PC-9 (cell line): ENCODE data around the gene CPPED1. TPM values are rescaled to one million over a fixed set of nuclear protein-coding genes. Genes with fewer than 3 reads are reported as not detected.

Source experiments
- BruUV-seq: library from RNA; stranded (reverse); fragments of 400-500 nt; replicated peaks from 2 replicates; lab custom pipeline; 2021; lab: Mats Ljungman, UMichigan
- CTCF ChIA-PET: fragments of 300-600 bp; sonication (Branson Sonifier 250); formaldehyde crosslinking; loops from one replicate; lab custom pipeline; 2022; ENCODE audit warnings: antibody characterized with exemption; lab: Charles Lee
- POLR2A ChIA-PET: fragments of 300-600 bp; sonication (Branson Sonifier 250); formaldehyde crosslinking; loops from one replicate; lab custom pipeline; 2022; ENCODE audit warnings: antibody characterized with exemption; ENCODE audit not compliant: unreplicated experiment; lab: Charles Lee
- DNase-seq, 2 experiments: peaks; one replicate each; pipeline versions ENCODE4 v3.0.0 to v3.0.0-alpha.2; 2015 to 2022; ENCODE audit warnings: mixed read lengths in 1 of 2
- H2AFZ ChIP-seq: fragments of 200-600 bp; sonication (generic); 2 replicates; pipeline ENCODE4 v1.8.1; 2017; ENCODE audit warnings: antibody characterized with exemption
- H3F3A ChIP-seq: fragments of 200-600 bp; sonication (generic); 2 replicates; pipeline ENCODE4 v1.8.1; 2017; ENCODE audit warnings: antibody characterized with exemption, mild to moderate bottlenecking, low read depth; ENCODE audit not compliant: insufficient read depth
- H3K27ac ChIP-seq: fragments of 200-600 bp; sonication (generic); 2 replicates; pipeline ENCODE4 v1.6.1; 2016; ENCODE audit warnings: mixed run types
- H3K27me3 ChIP-seq: fragments of 200-600 bp; sonication (generic); 2 replicates; pipeline ENCODE4 v1.6.1; 2016; ENCODE audit warnings: low read depth, mixed run types; ENCODE audit not compliant: insufficient read depth
- H3K36me3 ChIP-seq: fragments of 200-600 bp; sonication (generic); 2 replicates; pipeline ENCODE4 v1.6.1; 2016; ENCODE audit warnings: low read depth, mixed run types
- H3K4me1 ChIP-seq: fragments of 200-600 bp; sonication (generic); replicated peaks from 2 replicates; pipeline ENCODE4 v1.6.1; 2016; ENCODE audit warnings: mixed run types; ENCODE audit not compliant: insufficient read depth
- H3K4me2 ChIP-seq: fragments of 200-600 bp; sonication (generic); 2 replicates; pipeline ENCODE4 v1.6.1; 2017; ENCODE audit warnings: mixed run types
- H3K4me3 ChIP-seq: fragments of 200-600 bp; sonication (generic); 2 replicates; pipeline ENCODE4 v1.6.1; 2016; ENCODE audit warnings: mixed run types
- H3K79me2 ChIP-seq: fragments of 200-600 bp; sonication (generic); 2 replicates; pipeline ENCODE4 v1.6.1; 2017; ENCODE audit warnings: low read depth, mixed run types
- H3K9me2 ChIP-seq: fragments of 200-600 bp; sonication (generic); 2 replicates; pipeline ENCODE4 v1.8.1; 2017; ENCODE audit warnings: mild to moderate bottlenecking; ENCODE audit not compliant: insufficient read depth
- H3K9me3 ChIP-seq: fragments of 200-600 bp; sonication (generic); 2 replicates; pipeline ENCODE4 v1.8.1; 2016; ENCODE audit warnings: low read depth; ENCODE audit not compliant: insufficient read depth
- H4K20me1 ChIP-seq: fragments of 200-600 bp; sonication (generic); 2 replicates; pipeline ENCODE4 v1.8.1; 2017; ENCODE audit not compliant: insufficient read depth
- EZH2 ChIP-seq: fragments of 200-600 bp; sonication (generic); IDR thresholded peaks from 2 replicates; pipeline ENCODE4 v1.8.0; 2017; ENCODE audit warnings: antibody characterized with exemption, low read depth
- intact Hi-C: fragments of 100-400 bp; cut with micrococcal nuclease; formaldehyde crosslinking; loops from one replicate; pipeline ENCODE4 v1.10.0; 2022; ENCODE audit not compliant: unreplicated experiment
- total RNA-seq: library from RNA; stranded (reverse); gene quantifications from 2 replicates; pipeline ENCODE4 v1.2.3, GENCODE V29; 2021
- TF ChIP-seq, protein P1 (sequence below): fragments of 200-600 bp; sonication (generic); conservative IDR thresholded peaks from 2 replicates; pipeline ENCODE4 v1.6.1; 2017; ENCODE audit warnings: mixed run types, antibody characterized with exemption, mild to moderate bottlenecking, moderate library complexity

CPPED1 gene
- total RNA-seq, 1 experiment from 2014 or later, result 66.9 TPM

DNA sequence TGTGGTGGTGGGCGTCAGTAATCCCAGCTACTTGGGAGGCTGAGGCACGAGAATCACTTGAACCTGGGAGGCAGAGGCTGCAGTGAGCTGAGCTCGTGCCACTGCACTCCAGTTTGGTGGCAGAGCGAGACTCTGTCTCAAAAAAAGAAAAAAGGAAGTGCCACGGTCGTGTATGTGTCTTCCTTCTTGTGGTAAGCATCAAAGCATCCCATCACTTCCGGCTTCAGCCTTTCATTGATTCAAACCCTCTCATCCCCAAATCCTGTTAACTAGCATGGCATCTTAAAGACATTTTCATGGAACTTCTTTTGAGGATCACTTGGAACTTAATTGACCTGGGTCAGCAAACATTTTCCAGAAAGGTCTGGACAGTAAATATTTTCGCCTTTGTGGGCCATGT, 126.2 kb downstream of the CPPED1 start:
- intact Hi-C loops, result no loop called here
- no TSS peak for BruUV-seq
- Histone ChIP-seq H3K27me3 (no peaks in the 10 kb centered on the region), H3K36me3 (0 out of 2 replicates have a peak, but pooled peaks cover 3% of the 10 kb centered on the region), H3K4me1 (no peaks in the 10 kb centered on the region), H3K4me3 (no peak overlapping the region), H3K79me2 (no peaks in the 10 kb centered on the region), H3F3A (no peaks in the 10 kb centered on the region), H3K27ac (no peak overlapping the region), H4K20me1 (no peaks in the 10 kb centered on the region), H3K4me2 (no peak overlapping the region), H3K9me3 (no peaks in the 10 kb centered on the region), H2AFZ (no peak overlapping the region), H3K9me2 (no peaks in the 10 kb centered on the region)
- DNase-seq, result no peak
- no peak for TF ChIP-seq EZH2
- TF ChIP-seq, protein P1, sequence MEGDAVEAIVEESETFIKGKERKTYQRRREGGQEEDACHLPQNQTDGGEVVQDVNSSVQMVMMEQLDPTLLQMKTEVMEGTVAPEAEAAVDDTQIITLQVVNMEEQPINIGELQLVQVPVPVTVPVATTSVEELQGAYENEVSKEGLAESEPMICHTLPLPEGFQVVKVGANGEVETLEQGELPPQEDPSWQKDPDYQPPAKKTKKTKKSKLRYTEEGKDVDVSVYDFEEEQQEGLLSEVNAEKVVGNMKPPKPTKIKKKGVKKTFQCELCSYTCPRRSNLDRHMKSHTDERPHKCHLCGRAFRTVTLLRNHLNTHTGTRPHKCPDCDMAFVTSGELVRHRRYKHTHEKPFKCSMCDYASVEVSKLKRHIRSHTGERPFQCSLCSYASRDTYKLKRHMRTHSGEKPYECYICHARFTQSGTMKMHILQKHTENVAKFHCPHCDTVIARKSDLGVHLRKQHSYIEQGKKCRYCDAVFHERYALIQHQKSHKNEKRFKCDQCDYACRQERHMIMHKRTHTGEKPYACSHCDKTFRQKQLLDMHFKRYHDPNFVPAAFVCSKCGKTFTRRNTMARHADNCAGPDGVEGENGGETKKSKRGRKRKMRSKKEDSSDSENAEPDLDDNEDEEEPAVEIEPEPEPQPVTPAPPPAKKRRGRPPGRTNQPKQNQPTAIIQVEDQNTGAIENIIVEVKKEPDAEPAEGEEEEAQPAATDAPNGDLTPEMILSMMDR, result no peak
- ChIA-PET CTCF (no interaction called here), POLR2A (no interaction called here)

DNA sequence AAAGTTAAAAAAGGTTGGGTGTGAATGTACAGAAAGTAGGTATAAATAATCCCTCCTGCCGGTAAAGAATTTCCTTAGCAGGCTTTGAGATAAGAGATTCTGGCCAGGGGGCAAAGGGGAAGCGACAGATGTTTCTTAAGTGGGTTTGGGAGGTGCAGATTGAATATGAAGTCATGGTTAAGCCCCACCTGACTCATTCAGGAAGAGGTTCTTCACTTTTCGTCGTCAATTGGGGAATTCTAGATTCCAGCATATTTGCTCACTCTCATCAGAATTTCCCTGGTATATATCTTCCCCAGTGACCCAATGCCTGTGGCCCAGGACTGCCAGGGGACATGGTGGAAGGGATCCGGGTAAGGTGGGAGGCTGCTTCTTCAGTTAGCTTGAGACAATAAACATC, 127.8 kb downstream of the CPPED1 start:
- no peak overlapping the region for H3K4me3 ChIP-seq
- POLR2A ChIA-PET, result no interaction called here

DNA sequence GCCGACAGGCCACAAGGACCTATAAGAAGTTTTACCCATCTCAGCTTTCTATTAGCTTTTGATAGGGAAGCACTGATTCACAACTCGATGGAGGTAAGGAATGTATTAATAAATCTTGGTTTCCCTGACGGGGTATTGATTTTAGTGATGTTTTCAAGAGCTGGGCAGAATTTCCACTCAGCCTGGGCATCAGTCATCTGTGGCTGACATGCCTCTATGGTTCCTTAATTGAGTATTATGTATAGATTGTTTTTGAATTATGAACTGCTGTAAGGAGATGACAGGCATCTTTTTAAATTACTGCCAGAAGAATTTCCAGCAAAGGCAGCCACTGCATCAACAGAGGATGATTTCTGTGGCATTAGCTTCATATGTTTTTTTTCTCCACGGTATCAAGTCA, 128.6 kb downstream of the CPPED1 start:
- Histone ChIP-seq H2AFZ (no peak overlapping the region), H3K36me3 (0 out of 2 replicates have a peak, but pooled peaks cover 3% of the 10 kb centered on the region), H3F3A (no peaks in the 10 kb centered on the region), H3K4me3 (no peak overlapping the region), H4K20me1 (no peaks in the 10 kb centered on the region), H3K27me3 (no peaks in the 10 kb centered on the region), H3K27ac (no peak overlapping the region), H3K9me3 (no peaks in the 10 kb centered on the region), H3K4me1 (no peaks in the 10 kb centered on the region), H3K4me2 (no peak overlapping the region), H3K79me2 (no peaks in the 10 kb centered on the region), H3K9me2 (no peaks in the 10 kb centered on the region)
- ChIA-PET POLR2A (no interaction called here), CTCF (interaction anchor here (0.5 kb wide), 1 partner anchor 57 kb away, joined by 3 read pairs; no protein-coding TSS in a partner anchor)
- TF ChIP-seq EZH2, result no peak
- TF ChIP-seq, protein P1, result no peak
- intact Hi-C loops, result no loop called here
- no peak for DNase-seq
- no TSS peak for BruUV-seq

More for the DNA sequence above, 127.8 kb downstream of the CPPED1 start:
- Histone ChIP-seq H3K27me3 (no peaks in the 10 kb centered on the region), H4K20me1 (no peaks in the 10 kb centered on the region), H3K27ac (no peak overlapping the region), H2AFZ (no peak overlapping the region), H3K4me2 (no peak overlapping the region), H3K9me2 (no peaks in the 10 kb centered on the region), H3K4me1 (no peaks in the 10 kb centered on the region), H3K36me3 (0 out of 2 replicates have a peak, but pooled peaks cover 3% of the 10 kb centered on the region), H3K9me3 (no peaks in the 10 kb centered on the region), H3K79me2 (no peaks in the 10 kb centered on the region), H3F3A (no peaks in the 10 kb centered on the region)
- DNase-seq, result no peak
- TF ChIP-seq EZH2, result no peak
- TF ChIP-seq, protein P1, result no peak
- no TSS peak for BruUV-seq
- intact Hi-C loops, result no loop called here
- CTCF ChIA-PET, result no interaction called here
